IMR-90 (cell line): Measurements from ENCODE around the gene PTPRN2. TPM values are rescaled to one million over a fixed set of nuclear protein-coding genes. Genes with fewer than 3 reads are reported as not detected.

Experiments
- ATAC-seq: fragments of 200-7000 bp; cut with Tn5 transposase; 2 replicates; pipeline ENCODE4 v1.9.1; 2020; ENCODE audit warnings: low read depth, mild to moderate bottlenecking, moderate library complexity
- BruUV-seq: library from RNA; stranded (reverse); fragments of 400-500 nt; replicated peaks from 2 replicates; lab custom pipeline; 2021; lab: Mats Ljungman, UMichigan
- CTCF ChIA-PET: fragments of 300-600 bp; formaldehyde crosslinking; extraction: SDS; loops from one replicate; lab custom pipeline; 2021; ENCODE audit warnings: antibody characterized with exemption; lab: Yijun Ruan, JAX
- POLR2A ChIA-PET: fragments of 300-600 bp; sonication (Branson Sonifier 250); formaldehyde crosslinking; loops from one replicate; lab custom pipeline; 2022; ENCODE audit warnings: antibody characterized with exemption; ENCODE audit not compliant: unreplicated experiment; lab: Charles Lee
- DNase-seq: peaks from one replicate; pipeline ENCODE4 v3.0.0; 2013
- H2AFZ ChIP-seq: replicated peaks from 2 replicates; pipeline ENCODE3; 2013; ENCODE audit warnings: low read length, mild to moderate bottlenecking; ENCODE audit not compliant: poor library complexity
- H2AK5ac ChIP-seq: 2 replicates; pipeline ENCODE4 v1.6.1; 2013; ENCODE audit warnings: low read depth, low read length, inconsistent platforms
- H2AK9ac ChIP-seq: replicated peaks from 2 replicates; pipeline ENCODE3; 2013; ENCODE audit warnings: mild to moderate bottlenecking, low read depth, low read length, moderate library complexity; ENCODE audit not compliant: poor library complexity
- H2BK120ac ChIP-seq: 2 replicates; pipeline ENCODE4 v1.6.1; 2013; ENCODE audit warnings: low read depth, low read length, inconsistent platforms
- H2BK15ac ChIP-seq: 3 replicates; pipeline ENCODE4 v1.6.1; 2013; ENCODE audit warnings: low read depth, low read length, inconsistent platforms
- H2BK20ac ChIP-seq: 2 replicates; pipeline ENCODE4 v1.6.1; 2013; ENCODE audit warnings: low read depth, mild to moderate bottlenecking, inconsistent platforms, low read length, moderate library complexity
- H2BK5ac ChIP-seq: 2 replicates; pipeline ENCODE4 v1.6.1; 2013; ENCODE audit warnings: mild to moderate bottlenecking, low read depth, low read length, inconsistent platforms; ENCODE audit not compliant: poor library complexity, severe bottlenecking
- H3K14ac ChIP-seq: replicated peaks from 2 replicates; pipeline ENCODE4 v1.6.1; 2013; ENCODE audit warnings: low read depth, low read length, inconsistent platforms
- H3K18ac ChIP-seq: 2 replicates; pipeline ENCODE4 v1.6.1; 2013; ENCODE audit warnings: low read depth, low read length, control low read depth
- H3K23ac ChIP-seq: 2 replicates; pipeline ENCODE4 v1.6.1; 2013; ENCODE audit warnings: low read depth, low read length, inconsistent platforms
- H3K27ac ChIP-seq: 2 replicates; pipeline ENCODE4 v1.5.1; 2013; ENCODE audit warnings: mild to moderate bottlenecking, control low read depth, low read length; ENCODE audit not compliant: insufficient read depth
- H3K27me3 ChIP-seq: 2 replicates; pipeline ENCODE4 v1.6.1; 2013; ENCODE audit warnings: low read length; ENCODE audit not compliant: control insufficient read depth, insufficient read depth
- H3K36me3 ChIP-seq: 2 replicates; pipeline ENCODE4 v1.6.1; 2013; ENCODE audit warnings: low read length, mixed read lengths; ENCODE audit not compliant: control insufficient read depth, insufficient read depth
- H3K4ac ChIP-seq: 2 replicates; pipeline ENCODE4 v1.6.1; 2013; ENCODE audit warnings: low read depth, low read length, inconsistent platforms
- H3K4me1 ChIP-seq: 2 replicates; pipeline ENCODE4 v1.6.1; 2013; ENCODE audit warnings: low read length, mixed read lengths; ENCODE audit not compliant: control insufficient read depth, insufficient read depth
- H3K4me2 ChIP-seq: 2 replicates; pipeline ENCODE4 v1.6.1; 2013; ENCODE audit warnings: low read depth, mild to moderate bottlenecking, control low read depth, low read length, moderate library complexity
- H3K4me3 ChIP-seq: 2 replicates; pipeline ENCODE4 v1.5.1; 2013; ENCODE audit warnings: low read depth, mild to moderate bottlenecking, control low read depth, low read length, moderate library complexity; ENCODE audit not compliant: insufficient read depth
- H3K56ac ChIP-seq: 2 replicates; pipeline ENCODE4 v1.6.1; 2013; ENCODE audit warnings: low read length, inconsistent platforms; ENCODE audit not compliant: insufficient read depth; ENCODE audit errors: extremely low read depth
- H3K79me1 ChIP-seq, 2 experiments: 2 replicates each; pipeline ENCODE4 v1.6.1; 2013; ENCODE audit warnings: low read length in 2 of 2, inconsistent platforms in 1 of 2, low read depth in 1 of 2
- H3K9ac ChIP-seq: 2 replicates; pipeline ENCODE4 v1.6.1; 2013; ENCODE audit warnings: low read depth, low read length, control low read depth
- H3K9me1 ChIP-seq: 2 replicates; pipeline ENCODE4 v1.6.1; 2013; ENCODE audit warnings: low read length, inconsistent platforms; ENCODE audit not compliant: insufficient read depth
- H3K9me3 ChIP-seq: 2 replicates; pipeline ENCODE4 v1.6.1; 2013; ENCODE audit warnings: low read length; ENCODE audit not compliant: control insufficient read depth, insufficient read depth
- H4K20me1 ChIP-seq: 2 replicates; pipeline ENCODE4 v1.6.1; 2013; ENCODE audit warnings: low read length, inconsistent platforms; ENCODE audit not compliant: insufficient read depth
- H4K5ac ChIP-seq: 2 replicates; pipeline ENCODE4 v1.6.1; 2013; ENCODE audit warnings: mild to moderate bottlenecking, low read depth, low read length, control low read depth
- H4K8ac ChIP-seq, 2 experiments: 2 replicates each; pipeline ENCODE4 v1.6.1; 2013; ENCODE audit warnings: low read depth in 2 of 2, low read length in 2 of 2, control low read depth in 1 of 2, inconsistent platforms in 1 of 2
- H4K91ac ChIP-seq: 2 replicates; pipeline ENCODE4 v1.6.1; 2013; ENCODE audit warnings: low read depth, low read length, inconsistent platforms; ENCODE audit not compliant: insufficient read depth
- BHLHE40 ChIP-seq: fragments of 150-350 bp; IDR thresholded peaks from 2 replicates; pipeline ENCODE4 v1.6.1; 2016; ENCODE audit warnings: mild to moderate bottlenecking, low read depth, low read length
- CEBPB ChIP-seq: IDR thresholded peaks from 2 replicates; pipeline ENCODE4 v1.6.1; 2012; ENCODE audit warnings: low read depth, low read length, improper control_type of control experiment
- CHD1 ChIP-seq: IDR thresholded peaks from 2 replicates; pipeline ENCODE4 v1.6.1; 2012; ENCODE audit warnings: low read depth, low read length, improper control_type of control experiment
- FOS ChIP-seq: fragments of 150-350 bp; IDR thresholded peaks from 2 replicates; pipeline ENCODE4 v1.6.1; 2016; ENCODE audit warnings: low read depth, low read length
- MAFK ChIP-seq: IDR thresholded peaks from 2 replicates; pipeline ENCODE4 v1.6.1; 2012; ENCODE audit warnings: low read depth, low read length, improper control_type of control experiment
- MAZ ChIP-seq: IDR thresholded peaks from 2 replicates; pipeline ENCODE4 v1.6.1; 2012; ENCODE audit warnings: low read depth, mild to moderate bottlenecking, low read length, improper control_type of control experiment, moderate library complexity, borderline replicate concordance
- MXI1 ChIP-seq: IDR thresholded peaks from 2 replicates; pipeline ENCODE4 v1.6.1; 2012; ENCODE audit warnings: low read depth, mild to moderate bottlenecking, low read length, moderate library complexity, borderline replicate concordance
- NFE2L2 ChIP-seq: fragments of 150-350 bp; IDR thresholded peaks from 2 replicates; pipeline ENCODE4 v1.6.1; 2016; ENCODE audit warnings: low read depth, mild to moderate bottlenecking, low read length
- POLR2A ChIP-seq: IDR thresholded peaks from 2 replicates; pipeline ENCODE4 v1.6.1; 2012; ENCODE audit warnings: mild to moderate bottlenecking, low read depth, low read length
- RAD21 ChIP-seq: IDR thresholded peaks from 2 replicates; pipeline ENCODE4 v1.6.1; 2012; ENCODE audit warnings: low read length, improper control_type of control experiment
- RCOR1 ChIP-seq: IDR thresholded peaks from 2 replicates; pipeline ENCODE4 v1.6.1; 2012; ENCODE audit warnings: mild to moderate bottlenecking, low read length, improper control_type of control experiment; ENCODE audit not compliant: insufficient replicate concordance
- RFX5 ChIP-seq: IDR thresholded peaks from 2 replicates; pipeline ENCODE4 v1.8.0; 2012; ENCODE audit warnings: low read depth, mild to moderate bottlenecking, low read length, moderate library complexity
- SMC3 ChIP-seq: fragments of 150-350 bp; IDR thresholded peaks from 2 replicates; pipeline ENCODE4 v1.6.1; 2016; ENCODE audit warnings: low read depth, mild to moderate bottlenecking, antibody characterized with exemption, low read length, moderate library complexity
- WGBS, 2 experiments: methylation state at CpG; one replicate each; pipeline versions ENCODE4 v1.1.5 to v1.1.7; 2013; ENCODE audit warnings: missing lambda C conversion rate in 2 of 2; ENCODE audit not compliant: insufficient read length in 1 of 2; ENCODE audit errors: extremely low coverage in 2 of 2; 5-methylcytosine and 5-hydroxymethylcytosine counted together
- dilution Hi-C: fragments of 300-500 bp; cut with HindIII; formaldehyde crosslinking; loops from one replicate; pipeline ENCODE4 v1.14.3; 2018; ENCODE audit warnings: low sequenced_read_pairs; ENCODE audit not compliant: unreplicated experiment
- in situ Hi-C: fragments of 300-500 bp; cut with MboI; formaldehyde crosslinking; loops from 3 replicates; pipeline ENCODE4 v1.14.3; 2019; ENCODE audit warnings: low sequenced_read_pairs, inconsistent platforms, mixed read lengths
- intact Hi-C: fragments of 100-400 bp; cut with micrococcal nuclease; formaldehyde crosslinking; loops from 2 replicates; pipeline ENCODE4 v1.10.0; 2022
- polyA plus RNA-seq, 3 experiments: library from polyadenylated mRNA; depleted of rRNA; stranded (reverse); fragments of >200 nt; gene quantifications; 2 replicates each; pipeline ENCODE4 v1.2.3, GENCODE V29; 2012; ENCODE audit warnings: low replicate concordance in 1 of 3
- total RNA-seq: library from RNA; depleted of rRNA; stranded (reverse); fragments of >200 nt; gene quantifications from 2 replicates; pipeline ENCODE4 v1.2.3, GENCODE V29; 2012
- TF ChIP-seq, protein P1 (sequence below): conservative IDR thresholded peaks from 2 replicates; pipeline ENCODE4 v1.5.1; 2012; ENCODE audit warnings: mild to moderate bottlenecking, low read depth, low read length, improper control_type of control experiment
- TF ChIP-seq, protein P2 (sequence below): fragments of 150-350 bp; IDR thresholded peaks from 2 replicates; pipeline ENCODE4 v1.6.1; 2016; ENCODE audit warnings: low read depth, mild to moderate bottlenecking, low read length, moderate library complexity, borderline replicate concordance
- TF ChIP-seq, protein P3 (sequence below): fragments of 150-350 bp; IDR thresholded peaks from 2 replicates; pipeline ENCODE4 v1.6.1; 2017; ENCODE audit warnings: mild to moderate bottlenecking, antibody characterized with exemption, low read length, low read depth

PTPRN2 gene
- total and polyA plus RNA-seq, 2 of the 4 experiments (the other 2 are of a cell fraction) = 0.03 TPM; not detected in 1

DNA sequence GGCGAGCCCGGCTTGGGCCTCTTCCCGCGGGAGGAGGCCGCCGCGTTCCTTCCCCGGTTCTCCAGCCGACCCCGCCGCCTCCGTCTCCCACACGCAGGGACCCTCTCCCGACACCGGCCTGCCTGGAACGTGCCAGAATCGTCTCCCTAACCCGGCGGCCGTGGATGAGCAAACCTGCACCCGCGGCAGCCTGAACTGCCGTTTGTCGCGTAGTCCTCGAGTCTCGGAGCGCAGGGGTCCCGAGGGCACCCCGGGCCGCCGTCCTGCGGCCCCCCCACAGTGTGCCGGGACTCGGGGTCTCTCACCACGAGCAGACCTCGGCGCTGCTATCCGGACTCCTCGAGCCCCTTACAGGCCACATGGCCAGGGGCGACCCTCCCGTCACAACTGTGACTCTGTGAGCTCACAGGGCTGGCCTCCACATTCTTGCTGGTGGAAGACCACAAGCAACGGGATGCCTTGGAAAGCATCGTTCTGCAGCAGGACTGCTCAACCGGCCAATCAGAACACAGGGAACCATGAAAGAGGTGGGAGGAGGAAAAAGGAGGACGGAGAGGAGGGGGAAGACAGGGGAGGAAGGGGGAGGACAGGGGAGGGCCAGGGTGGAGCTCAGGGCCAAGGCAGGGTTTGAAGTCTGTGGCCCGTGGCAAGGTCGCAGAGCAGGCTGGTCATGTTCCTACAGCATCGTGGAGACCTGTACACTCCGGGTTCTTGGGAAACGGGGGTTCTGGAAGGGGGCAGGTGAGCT is 973.9 kb downstream of the PTPRN2 start:
- DNase-seq = no peak
- in situ Hi-C loops = no loop called here

More for the DNA sequence above, 973.9 kb downstream of the PTPRN2 start:
- no peaks in the 10 kb centered on the region for H4K20me1 ChIP-seq
- no peak overlapping the region for H3K18ac ChIP-seq
- CTCF ChIA-PET = no interaction called here
- POLR2A ChIA-PET = no interaction called here
- H3K9ac ChIP-seq = no peak overlapping the region
- no peak overlapping the region for H3K4me2 ChIP-seq
- H4K8ac ChIP-seq = no peak overlapping the region
- H3K56ac ChIP-seq = no peak overlapping the region
- H3K27me3 ChIP-seq = no peaks in the 10 kb centered on the region
- no peak overlapping the region for H2BK15ac ChIP-seq
- H3K79me1 ChIP-seq = no peaks in the 10 kb centered on the region
- dilution Hi-C loops (no loop called here), intact Hi-C loops (no loop called here)
- H2BK20ac ChIP-seq = no peak overlapping the region
- H2AFZ ChIP-seq = no peak overlapping the region
- ATAC-seq = no peak
- H3K23ac ChIP-seq = no peak overlapping the region
- peaks cover 68% of the 10 kb centered on the region for H3K9me3 ChIP-seq
- H3K36me3 ChIP-seq = no peaks in the 10 kb centered on the region
- H3K14ac ChIP-seq = no peak overlapping the region
- H3K9me1 ChIP-seq = no peaks in the 10 kb centered on the region
- H2BK120ac ChIP-seq = no peak overlapping the region
- no peak overlapping the region for H2BK5ac ChIP-seq
- H2AK9ac ChIP-seq = no peak overlapping the region
- H3K4me1 ChIP-seq = no peaks in the 10 kb centered on the region
- 49% methylated on average over 25 of the region's 51 CpGs; no CpG with 5 or more reads in 1 of the 2 experiments for WGBS, 2 experiments
- H4K91ac ChIP-seq = no peak overlapping the region
- H3K4ac ChIP-seq = no peak overlapping the region
- H4K5ac ChIP-seq = no peak overlapping the region
- H3K4me3 ChIP-seq = no peak overlapping the region
- TF ChIP-seq CHD1 (no peak), POLR2A (no peak), MXI1 (no peak), RAD21 (no peak), SMC3 (no peak), NFE2L2 (no peak), RFX5 (no peak), BHLHE40 (no peak), MAFK (no peak), RCOR1 (no peak), MAZ (no peak), CEBPB (no peak), FOS (no peak)
- TF ChIP-seq, protein P1, sequence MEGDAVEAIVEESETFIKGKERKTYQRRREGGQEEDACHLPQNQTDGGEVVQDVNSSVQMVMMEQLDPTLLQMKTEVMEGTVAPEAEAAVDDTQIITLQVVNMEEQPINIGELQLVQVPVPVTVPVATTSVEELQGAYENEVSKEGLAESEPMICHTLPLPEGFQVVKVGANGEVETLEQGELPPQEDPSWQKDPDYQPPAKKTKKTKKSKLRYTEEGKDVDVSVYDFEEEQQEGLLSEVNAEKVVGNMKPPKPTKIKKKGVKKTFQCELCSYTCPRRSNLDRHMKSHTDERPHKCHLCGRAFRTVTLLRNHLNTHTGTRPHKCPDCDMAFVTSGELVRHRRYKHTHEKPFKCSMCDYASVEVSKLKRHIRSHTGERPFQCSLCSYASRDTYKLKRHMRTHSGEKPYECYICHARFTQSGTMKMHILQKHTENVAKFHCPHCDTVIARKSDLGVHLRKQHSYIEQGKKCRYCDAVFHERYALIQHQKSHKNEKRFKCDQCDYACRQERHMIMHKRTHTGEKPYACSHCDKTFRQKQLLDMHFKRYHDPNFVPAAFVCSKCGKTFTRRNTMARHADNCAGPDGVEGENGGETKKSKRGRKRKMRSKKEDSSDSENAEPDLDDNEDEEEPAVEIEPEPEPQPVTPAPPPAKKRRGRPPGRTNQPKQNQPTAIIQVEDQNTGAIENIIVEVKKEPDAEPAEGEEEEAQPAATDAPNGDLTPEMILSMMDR = no peak
- TF ChIP-seq, protein P2, sequence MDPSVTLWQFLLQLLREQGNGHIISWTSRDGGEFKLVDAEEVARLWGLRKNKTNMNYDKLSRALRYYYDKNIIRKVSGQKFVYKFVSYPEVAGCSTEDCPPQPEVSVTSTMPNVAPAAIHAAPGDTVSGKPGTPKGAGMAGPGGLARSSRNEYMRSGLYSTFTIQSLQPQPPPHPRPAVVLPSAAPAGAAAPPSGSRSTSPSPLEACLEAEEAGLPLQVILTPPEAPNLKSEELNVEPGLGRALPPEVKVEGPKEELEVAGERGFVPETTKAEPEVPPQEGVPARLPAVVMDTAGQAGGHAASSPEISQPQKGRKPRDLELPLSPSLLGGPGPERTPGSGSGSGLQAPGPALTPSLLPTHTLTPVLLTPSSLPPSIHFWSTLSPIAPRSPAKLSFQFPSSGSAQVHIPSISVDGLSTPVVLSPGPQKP = no peak
- TF ChIP-seq, protein P3, sequence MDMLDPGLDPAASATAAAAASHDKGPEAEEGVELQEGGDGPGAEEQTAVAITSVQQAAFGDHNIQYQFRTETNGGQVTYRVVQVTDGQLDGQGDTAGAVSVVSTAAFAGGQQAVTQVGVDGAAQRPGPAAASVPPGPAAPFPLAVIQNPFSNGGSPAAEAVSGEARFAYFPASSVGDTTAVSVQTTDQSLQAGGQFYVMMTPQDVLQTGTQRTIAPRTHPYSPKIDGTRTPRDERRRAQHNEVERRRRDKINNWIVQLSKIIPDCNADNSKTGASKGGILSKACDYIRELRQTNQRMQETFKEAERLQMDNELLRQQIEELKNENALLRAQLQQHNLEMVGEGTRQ = no peak
- no peak overlapping the region for H2AK5ac ChIP-seq
- BruUV-seq = no TSS peak
- no peak overlapping the region for H3K27ac ChIP-seq
